A673 (cell line): ENCODE results near the gene WIPF2. TPM values are rescaled to one million over a fixed set of nuclear protein-coding genes. Genes with fewer than 3 reads are reported as not detected.
"Not testable (repeated sequence)": the region's sequence is repeated elsewhere in the genome, so short reads cannot be mapped to it uniquely, and the experiment has no call there.

ENCODE experiments used
- BruUV-seq: library from RNA; stranded (reverse); fragments of 400-500 nt; replicated peaks from 2 replicates; lab custom pipeline; 2021; lab: Mats Ljungman, UMichigan
- CTCF ChIA-PET: fragments of 300-600 bp; sonication (Branson Sonifier 250); formaldehyde crosslinking; loops from one replicate; lab custom pipeline; 2022; ENCODE audit warnings: antibody characterized with exemption; lab: Charles Lee
- POLR2A ChIA-PET: fragments of 300-600 bp; sonication (Branson Sonifier 250); formaldehyde crosslinking; loops from one replicate; lab custom pipeline; 2022; ENCODE audit warnings: antibody characterized with exemption; ENCODE audit not compliant: low non-redundant PET; lab: Charles Lee
- DNase-seq: peaks from one replicate; pipeline ENCODE4 v3.0.0-alpha.2; 2015; ENCODE audit warnings: low spot score
- H3K27ac ChIP-seq: fragments of 200-600 bp; sonication (generic); 2 replicates; pipeline ENCODE4 v1.5.1; 2016; ENCODE audit warnings: mixed run types, low read depth, mild to moderate bottlenecking, mixed read lengths, antibody characterized with exemption, low read length; ENCODE audit not compliant: poor library complexity, severe bottlenecking
- H3K27me3 ChIP-seq: fragments of 200-600 bp; sonication (generic); replicated peaks from 2 replicates; pipeline ENCODE4 v1.6.1; 2017; ENCODE audit warnings: mixed run types, low read depth, mild to moderate bottlenecking, mixed read lengths, antibody characterized with exemption, low read length; ENCODE audit not compliant: insufficient read depth, poor library complexity
- H3K36me3 ChIP-seq: fragments of 200-600 bp; sonication (generic); 2 replicates; pipeline ENCODE4 v1.6.1; 2016; ENCODE audit warnings: mixed run types, mild to moderate bottlenecking, mixed read lengths, antibody characterized with exemption, low read length; ENCODE audit not compliant: insufficient read depth, poor library complexity, severe bottlenecking
- H3K4me1 ChIP-seq: fragments of 200-600 bp; sonication (generic); 2 replicates; pipeline ENCODE4 v1.6.1; 2017; ENCODE audit warnings: mixed run types, mild to moderate bottlenecking, mixed read lengths, antibody characterized with exemption, low read length; ENCODE audit not compliant: insufficient read depth, poor library complexity, severe bottlenecking
- H3K4me3 ChIP-seq: fragments of 200-600 bp; sonication (generic); 2 replicates; pipeline ENCODE4 v1.5.1; 2016; ENCODE audit warnings: low read depth, mixed run types, mild to moderate bottlenecking, mixed read lengths, low read length; ENCODE audit not compliant: poor library complexity, severe bottlenecking
- H3K9me3 ChIP-seq: fragments of 200-600 bp; sonication (generic); 2 replicates; pipeline ENCODE4 v1.6.1; 2016; ENCODE audit warnings: mixed run types, low read depth, mild to moderate bottlenecking, mixed read lengths, antibody characterized with exemption, low read length; ENCODE audit not compliant: poor library complexity, severe bottlenecking
- EZH2 ChIP-seq: fragments of 200-600 bp; sonication (generic); IDR thresholded peaks from 2 replicates; pipeline ENCODE4 v1.6.1; 2017; ENCODE audit warnings: borderline replicate concordance, low read depth, mild to moderate bottlenecking, mixed read lengths, antibody characterized with exemption, low read length; ENCODE audit not compliant: poor library complexity, severe bottlenecking
- intact Hi-C: fragments of 100-400 bp; cut with micrococcal nuclease; formaldehyde crosslinking; loops from one replicate; pipeline ENCODE4 v1.10.0; 2022; ENCODE audit not compliant: unreplicated experiment
- total RNA-seq: library from RNA; stranded (reverse); gene quantifications from 2 replicates; pipeline ENCODE4 v1.2.3, GENCODE V29; 2021
- TF ChIP-seq, protein P1 (sequence below): fragments of 300-800, 200-600 bp; sonication (generic); conservative IDR thresholded peaks from 2 replicates; pipeline ENCODE4 v1.5.1; 2017; ENCODE audit warnings: low read depth, mild to moderate bottlenecking, antibody characterized with exemption, low read length, moderate library complexity, mixed read lengths

The WIPF2 gene
- total RNA-seq, 1 experiment from 2014 or later, result 16.3 TPM

DNA sequence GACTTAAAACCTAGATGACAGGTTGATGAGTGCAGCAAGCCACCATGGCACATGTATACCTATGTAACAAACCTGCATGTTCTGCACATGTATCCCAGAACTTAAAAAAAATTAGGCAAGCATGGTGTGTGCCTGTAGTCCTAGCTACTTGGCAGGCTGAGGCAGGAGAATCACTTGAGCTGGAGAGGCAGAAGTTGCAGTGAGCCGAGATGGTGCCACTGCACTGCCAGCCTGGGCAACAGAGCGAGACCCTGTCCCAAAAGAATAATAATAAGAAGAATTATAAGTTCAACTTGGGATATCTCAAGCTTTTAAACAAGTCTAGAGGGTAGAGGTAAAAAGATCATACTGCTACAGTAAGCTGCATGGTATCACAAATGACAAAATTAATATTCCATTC is 78.4 kb downstream of the WIPF2 start:
- H3K27ac ChIP-seq, result no peak overlapping the region
- H3K4me1 ChIP-seq, result no peaks in the 10 kb centered on the region
- H3K4me3 ChIP-seq, result no peak overlapping the region
- H3K27me3 ChIP-seq, result no peaks in the 10 kb centered on the region
- no peak for DNase-seq
- POLR2A ChIA-PET, result no interaction called here
- H3K36me3 ChIP-seq, result peaks cover 64% of the 10 kb centered on the region
- CTCF ChIA-PET, result no interaction called here
- intact Hi-C loops, result loop anchor here (10.0 kb wide), 1 partner anchor 283 kb away; the partner anchor contains the start of gene CSF3
- TF ChIP-seq, protein P1, sequence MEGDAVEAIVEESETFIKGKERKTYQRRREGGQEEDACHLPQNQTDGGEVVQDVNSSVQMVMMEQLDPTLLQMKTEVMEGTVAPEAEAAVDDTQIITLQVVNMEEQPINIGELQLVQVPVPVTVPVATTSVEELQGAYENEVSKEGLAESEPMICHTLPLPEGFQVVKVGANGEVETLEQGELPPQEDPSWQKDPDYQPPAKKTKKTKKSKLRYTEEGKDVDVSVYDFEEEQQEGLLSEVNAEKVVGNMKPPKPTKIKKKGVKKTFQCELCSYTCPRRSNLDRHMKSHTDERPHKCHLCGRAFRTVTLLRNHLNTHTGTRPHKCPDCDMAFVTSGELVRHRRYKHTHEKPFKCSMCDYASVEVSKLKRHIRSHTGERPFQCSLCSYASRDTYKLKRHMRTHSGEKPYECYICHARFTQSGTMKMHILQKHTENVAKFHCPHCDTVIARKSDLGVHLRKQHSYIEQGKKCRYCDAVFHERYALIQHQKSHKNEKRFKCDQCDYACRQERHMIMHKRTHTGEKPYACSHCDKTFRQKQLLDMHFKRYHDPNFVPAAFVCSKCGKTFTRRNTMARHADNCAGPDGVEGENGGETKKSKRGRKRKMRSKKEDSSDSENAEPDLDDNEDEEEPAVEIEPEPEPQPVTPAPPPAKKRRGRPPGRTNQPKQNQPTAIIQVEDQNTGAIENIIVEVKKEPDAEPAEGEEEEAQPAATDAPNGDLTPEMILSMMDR, result no peak
- TF ChIP-seq EZH2, result no peak
- H3K9me3 ChIP-seq, result no peaks in the 10 kb centered on the region
- BruUV-seq, result no TSS peak

DNA sequence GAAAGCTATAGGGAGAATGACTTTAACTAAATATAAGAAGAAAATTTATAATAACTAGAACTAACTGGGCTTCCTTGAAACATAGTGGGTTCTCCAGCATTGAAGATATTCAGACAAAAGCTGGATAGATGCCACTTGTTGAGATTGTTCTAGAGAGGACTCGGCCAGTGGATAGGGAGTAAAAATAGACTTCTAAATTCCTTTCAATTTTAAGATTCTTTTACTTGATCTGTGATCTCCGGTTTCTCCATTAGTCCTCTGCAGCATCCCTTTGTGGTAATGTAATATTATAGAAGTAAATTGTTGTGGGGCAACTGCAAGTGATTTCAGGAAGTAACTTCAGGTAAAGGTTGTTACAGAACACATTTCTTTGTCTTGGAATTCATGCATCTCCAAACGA is 79.6 kb downstream of the WIPF2 start:
- Histone ChIP-seq H3K4me3 (no peak overlapping the region), H3K27me3 (no peaks in the 10 kb centered on the region), H3K27ac (no peak overlapping the region), H3K9me3 (no peaks in the 10 kb centered on the region), H3K4me1 (peaks cover 7% of the 10 kb centered on the region), H3K36me3 (peaks cover 55% of the 10 kb centered on the region)
- POLR2A ChIA-PET, result no interaction called here
- DNase-seq, result no peak
- TF ChIP-seq, protein P1, result no peak
- no peak for TF ChIP-seq EZH2
- intact Hi-C loops, result loop anchor here (10.0 kb wide), 1 partner anchor 284 kb away; the partner anchor contains the start of gene CSF3
- CTCF ChIA-PET, result no interaction called here
- BruUV-seq, result no TSS peak

DNA sequence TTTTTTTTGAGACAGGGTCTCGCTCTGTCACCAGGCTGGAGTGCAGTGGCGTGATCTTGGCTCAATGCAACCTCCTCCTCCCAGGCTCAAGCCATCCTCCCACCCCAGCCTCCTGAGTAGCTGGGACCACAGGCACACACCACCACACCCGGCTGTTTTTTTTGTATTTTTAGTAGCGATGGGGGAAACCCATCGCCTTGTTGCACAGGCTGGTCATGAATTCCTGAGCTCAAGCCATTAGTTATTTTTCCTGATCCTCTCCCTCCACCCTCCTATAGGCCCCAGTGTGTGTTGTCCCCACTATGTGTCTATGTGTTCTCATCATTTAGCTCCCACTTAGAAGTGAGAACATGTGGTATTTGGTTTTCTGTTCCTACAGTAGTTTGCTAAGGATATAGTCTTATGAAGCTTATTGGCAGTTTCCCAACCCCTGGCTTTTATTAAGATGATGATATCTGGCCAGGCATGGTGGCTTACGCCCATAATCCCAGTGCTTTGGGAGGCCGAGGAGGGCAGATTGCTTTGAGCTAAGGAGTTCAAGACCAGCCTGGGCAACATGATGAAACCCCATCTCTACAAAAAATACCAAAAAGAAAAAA is 80.2 kb downstream of the WIPF2 start:
- H3K27ac ChIP-seq, H3K9me3 ChIP-seq, DNase-seq, CTCF ChIA-PET, BruUV-seq, H3K27me3 ChIP-seq, H3K4me3 ChIP-seq, POLR2A ChIA-PET: not testable (repeated sequence)
- Histone ChIP-seq H3K4me1 (peaks cover 11% of the 10 kb centered on the region), H3K36me3 (peaks cover 50% of the 10 kb centered on the region)
- intact Hi-C loops, result loop anchor here (10.0 kb wide), 1 partner anchor 284 kb away; the partner anchor contains the start of gene CSF3

DNA sequence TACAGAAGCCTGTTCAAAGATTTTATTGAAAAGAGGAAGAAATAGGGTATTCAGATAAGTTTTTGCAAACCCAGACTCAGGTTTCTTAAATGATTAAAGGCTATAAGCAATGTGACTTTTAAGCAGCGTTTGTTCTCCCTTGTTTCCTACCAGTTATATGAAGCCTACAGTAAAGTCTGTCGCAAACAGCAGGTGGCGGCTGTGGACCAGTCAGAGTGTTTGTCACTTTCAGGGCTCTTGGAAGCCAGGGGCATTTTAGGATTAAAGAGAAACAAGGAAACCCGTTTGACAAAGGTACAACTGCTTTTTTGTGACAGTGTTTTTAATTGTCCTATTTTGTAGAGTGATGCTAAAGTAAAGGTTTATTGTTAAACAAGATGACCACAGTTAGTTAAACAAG is 82.2 kb downstream of the WIPF2 start:
- no peak overlapping the region for H3K27ac ChIP-seq
- BruUV-seq, result no TSS peak
- H3K36me3 ChIP-seq, result peaks cover 33% of the 10 kb centered on the region
- intact Hi-C loops, result loop anchor here (10.0 kb wide), 1 partner anchor 113 kb away; the partner anchor contains the start of gene TOP2A
- POLR2A ChIA-PET, result no interaction called here
- no peak overlapping the region for H3K4me3 ChIP-seq
- no peaks in the 10 kb centered on the region for H3K27me3 ChIP-seq
- H3K9me3 ChIP-seq, result no peaks in the 10 kb centered on the region
- no peak for DNase-seq
- no peak for TF ChIP-seq EZH2
- TF ChIP-seq, protein P1, result no peak
- CTCF ChIA-PET, result interaction anchor here (1.2 to 4.0 kb wide), 2 partner anchors 16 to 53 kb away, joined by 4 to 16 read pairs; no protein-coding TSS in a partner anchor
- peaks cover 18% of the 10 kb centered on the region for H3K4me1 ChIP-seq
